Daoy (cell line): ENCODE measurements around the gene TUSC2. TPM values are rescaled to one million over a fixed set of nuclear protein-coding genes. Genes with fewer than 3 reads are reported as not detected.

ENCODE experiments used
- total RNA-seq: library from RNA; depleted of rRNA; stranded (reverse); fragments of >200 nt; shearing (Covaris generic); gene quantifications from 2 replicates; pipeline ENCODE4 v1.2.3, GENCODE V29; 2014; rRNA removed

Gene TUSC2
- total RNA-seq, 1 experiment from 2014 or later: 51.3 TPM

Other genes with a start within 250 kb of the TUSC2 start
- gene RBM5, start 239.3 kb downstream of the TUSC2 start, total RNA-seq: 41.2 and 62.9 TPM in 2 replicates
- 0.51 and 1.4 TPM in 2 replicates for gene SEMA3F, start 172.9 kb downstream of the TUSC2 start, total RNA-seq
- gene GNAT1, start 136.6 kb downstream of the TUSC2 start, total RNA-seq: not detected in 2 replicates
- gene SLC38A3, start 123.0 kb downstream of the TUSC2 start, total RNA-seq: not detected in 2 replicates
- 139 and 163 TPM in 2 replicates for gene GNAI2, start 92.0 kb downstream of the TUSC2 start, total RNA-seq
- 2.6 and 5.0 TPM in 2 replicates for gene SEMA3B, start 59.1 kb downstream of the TUSC2 start, total RNA-seq
- gene LSMEM2, start 49.1 kb downstream of the TUSC2 start, total RNA-seq: 1.1 TPM in 1 of 2 replicates, not detected in the other
- 83.4 and 96.4 TPM in 2 replicates for gene IFRD2, start 35.8 kb downstream of the TUSC2 start, total RNA-seq
- gene HYAL3, start 28.8 kb downstream of the TUSC2 start, total RNA-seq: 2.6 and 3.7 TPM in 2 replicates
- gene NAA80, start 28.8 kb downstream of the TUSC2 start, total RNA-seq: 0.95 and 1.9 TPM in 2 replicates
- 0.06 TPM in 1 of 2 replicates, not detected in the other for gene HYAL1, start 24.6 kb downstream of the TUSC2 start, total RNA-seq
- gene HYAL2, start 5.5 kb downstream of the TUSC2 start, total RNA-seq: 23.5 and 31.0 TPM in 2 replicates
- 12.7 and 21.2 TPM in 2 replicates for gene RASSF1, start 12.6 kb upstream of the TUSC2 start, total RNA-seq
- gene ZMYND10, start 17.5 kb upstream of the TUSC2 start, total RNA-seq: 0.06 and 0.17 TPM in 2 replicates
- 14.7 and 20.6 TPM in 2 replicates for gene NPRL2, start 22.6 kb upstream of the TUSC2 start, total RNA-seq
- 25.3 and 28.3 TPM in 2 replicates for gene CYB561D2, start 22.6 kb upstream of the TUSC2 start, total RNA-seq
- 26.6 and 33.9 TPM in 2 replicates for gene TMEM115, start 31.3 kb upstream of the TUSC2 start, total RNA-seq
- 0.03 TPM in 1 of 2 replicates, not detected in the other for gene CACNA2D2, start 175.4 kb upstream of the TUSC2 start, total RNA-seq
- gene C3orf18, start 239.5 kb upstream of the TUSC2 start, total RNA-seq: 2.4 and 2.6 TPM in 2 replicates
- gene HEMK1, start 241.3 kb upstream of the TUSC2 start, total RNA-seq: 9.1 and 9.7 TPM in 2 replicates